HG02610 (cell line): ENCODE measurements around the gene FAIM.
A peak's percentile ranks its signal among the peaks of the same experiment; 100 is the strongest.
"Not testable (repeated sequence)": the region's sequence is repeated elsewhere in the genome, so short reads cannot be mapped to it uniquely, and the experiment has no call there.

ENCODE experiments used
- ATAC-seq: cut with Tn5 transposase; IDR thresholded peaks from one replicate; pipeline ENCODE4 v1.9.1; 2021; ENCODE audit warnings: mild to moderate bottlenecking, moderate library complexity; ENCODE audit not compliant: unreplicated experiment

Gene FAIM, protein sequence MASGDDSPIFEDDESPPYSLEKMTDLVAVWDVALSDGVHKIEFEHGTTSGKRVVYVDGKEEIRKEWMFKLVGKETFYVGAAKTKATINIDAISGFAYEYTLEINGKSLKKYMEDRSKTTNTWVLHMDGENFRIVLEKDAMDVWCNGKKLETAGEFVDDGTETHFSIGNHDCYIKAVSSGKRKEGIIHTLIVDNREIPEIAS

DNA sequence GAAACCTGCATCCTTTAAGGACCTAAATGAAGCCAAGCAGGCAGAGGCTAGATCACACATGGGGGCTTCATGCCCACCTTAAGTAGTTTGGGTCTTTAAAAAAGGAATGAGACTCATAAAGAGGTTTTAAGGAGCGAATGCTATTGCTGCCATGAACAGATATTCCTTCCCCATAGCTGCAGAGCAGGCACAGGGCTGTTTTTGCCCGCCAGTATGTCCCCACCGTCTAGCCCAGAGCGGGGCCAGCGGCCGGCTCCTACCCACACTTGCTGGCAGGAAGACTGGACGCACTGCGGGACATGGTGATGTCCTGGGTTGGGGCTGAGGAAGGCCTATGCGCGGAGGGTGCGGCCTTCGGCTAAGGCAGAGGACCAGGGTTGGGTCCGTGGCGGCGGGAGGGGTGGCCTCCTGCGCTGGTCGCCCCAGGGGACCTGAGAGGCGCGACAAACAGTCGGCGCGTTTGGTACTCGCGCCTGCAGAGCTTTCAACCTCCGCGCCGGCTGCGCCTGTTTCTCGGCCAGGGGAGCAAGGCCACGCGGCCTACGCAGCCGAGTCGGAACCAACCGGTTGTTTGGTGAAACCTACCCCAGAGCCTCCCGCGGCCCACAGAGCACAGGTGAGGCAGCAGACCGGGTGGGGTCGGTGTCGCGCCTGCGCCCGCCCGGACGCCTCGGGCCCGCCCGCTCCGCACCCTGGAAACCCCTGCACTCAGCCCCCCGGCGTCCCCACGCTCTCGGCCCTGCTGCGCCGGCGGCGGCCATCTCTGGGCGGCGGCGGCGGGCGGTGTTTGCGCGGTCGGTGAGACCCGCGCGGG is at the start of gene FAIM:
TSS of gene FAIM (plus strand) at position 450 of the 814 bp plus-strand sequence. CDS start 10,956 bp downstream, outside the sequence.
- ATAC-seq = peak; percentile 67

DNA sequence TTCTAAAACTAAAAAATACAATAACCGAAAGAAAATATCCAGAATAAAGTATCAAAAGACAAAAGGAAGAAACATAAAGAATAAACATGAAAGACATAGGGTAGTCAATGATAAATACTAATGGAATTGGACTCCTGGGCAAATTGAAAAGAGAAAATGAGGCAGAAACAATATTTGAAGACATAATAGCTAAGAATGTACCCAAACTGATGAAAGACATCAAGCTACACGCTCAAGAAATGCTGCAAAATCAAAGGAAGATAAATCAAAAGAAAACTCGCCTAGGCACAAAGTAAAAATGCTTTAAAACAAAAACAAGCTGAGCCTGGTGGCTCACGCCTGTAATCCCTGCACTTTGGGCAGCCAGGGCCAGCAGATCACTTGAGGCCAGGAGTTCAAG is 49.4 kb upstream of the FAIM start:
- ATAC-seq = no peak

- ATAC-seq = no peak
Measured at GRCh38 chr3:138560501-138560900, 48.1 kb upstream of the FAIM start.

GRCh38 chr3:138562902-138563301 is 45.7 kb upstream of the FAIM start:
- ATAC-seq = not testable (repeated sequence)

DNA sequence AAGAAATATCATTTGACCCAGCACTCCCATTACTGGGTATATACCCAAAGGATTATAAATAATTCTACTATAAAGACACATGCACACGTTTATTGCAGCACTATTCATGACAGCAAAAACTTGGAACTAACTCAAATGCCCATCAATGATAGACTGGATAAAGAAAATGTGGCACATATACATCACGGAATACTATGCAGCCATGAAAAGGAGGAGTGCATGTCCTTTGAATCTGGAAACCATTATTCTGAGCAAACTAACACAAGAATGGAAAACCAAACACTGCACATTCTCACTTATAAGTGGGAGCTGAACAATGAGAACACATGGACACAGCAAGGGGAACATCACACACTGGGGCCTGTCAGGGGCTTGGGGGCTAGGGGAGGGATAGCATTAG is 42.3 kb upstream of the FAIM start:
- not testable (repeated sequence) for ATAC-seq

DNA sequence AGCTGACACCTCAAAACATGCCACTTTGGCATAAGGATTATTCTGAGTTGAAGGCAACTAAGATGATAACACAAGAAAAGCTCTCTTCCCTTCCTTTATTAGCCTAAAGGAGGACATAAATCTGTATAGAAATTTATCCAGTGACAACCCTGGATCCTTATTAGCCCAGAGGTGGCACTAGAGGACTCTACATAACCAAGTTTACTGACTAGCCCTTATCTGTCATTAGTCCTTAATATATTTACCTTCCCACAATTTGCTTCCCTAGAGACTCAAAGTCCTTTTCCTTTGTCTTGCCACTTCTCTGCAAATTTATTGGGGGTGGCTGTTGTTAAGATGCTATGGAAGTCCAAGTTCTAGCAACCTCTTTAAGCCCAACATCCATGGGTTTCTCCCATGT is 41.2 kb upstream of the FAIM start:
- ATAC-seq = no peak

DNA sequence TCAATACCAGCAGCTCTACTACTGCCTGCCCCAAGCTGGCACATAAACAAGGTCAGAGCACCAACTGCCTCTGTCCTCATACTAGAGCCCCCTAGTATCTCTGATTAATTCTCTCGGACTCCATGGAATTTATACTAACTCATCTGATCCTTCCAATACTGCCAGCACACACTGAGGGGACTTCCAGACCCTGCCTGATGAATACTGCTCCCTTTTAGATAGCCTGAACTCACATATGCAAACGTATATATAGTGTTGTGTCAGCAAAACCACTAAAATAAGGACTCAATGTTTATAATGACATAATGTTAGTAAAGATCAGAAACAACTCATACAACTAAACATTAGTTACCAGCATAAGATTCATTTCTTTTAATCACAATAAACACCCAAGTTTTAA is 39.5 kb upstream of the FAIM start:
- no peak for ATAC-seq

GRCh38 chr3:138569624-138570023 is 38.9 kb upstream of the FAIM start:
- ATAC-seq = not testable (repeated sequence)

DNA sequence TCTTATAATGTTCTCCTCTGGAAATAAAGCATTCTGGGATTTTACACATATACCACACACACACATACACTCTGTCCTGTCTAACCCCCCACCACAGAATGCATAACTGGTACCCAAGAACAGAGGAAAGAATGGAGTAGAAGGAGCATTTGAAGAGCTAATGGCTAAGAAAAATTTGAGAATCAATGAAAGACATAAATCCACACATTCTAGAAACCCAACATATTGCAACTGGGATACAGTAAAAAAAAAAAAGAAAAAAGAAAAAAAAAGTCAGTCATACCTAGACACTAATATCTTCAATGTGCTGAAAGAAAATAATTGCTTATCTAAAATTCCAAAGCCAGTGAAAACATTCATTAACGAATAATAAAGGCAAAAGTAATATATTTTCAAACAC is 35.4 kb upstream of the FAIM start:
- ATAC-seq = no peak

DNA sequence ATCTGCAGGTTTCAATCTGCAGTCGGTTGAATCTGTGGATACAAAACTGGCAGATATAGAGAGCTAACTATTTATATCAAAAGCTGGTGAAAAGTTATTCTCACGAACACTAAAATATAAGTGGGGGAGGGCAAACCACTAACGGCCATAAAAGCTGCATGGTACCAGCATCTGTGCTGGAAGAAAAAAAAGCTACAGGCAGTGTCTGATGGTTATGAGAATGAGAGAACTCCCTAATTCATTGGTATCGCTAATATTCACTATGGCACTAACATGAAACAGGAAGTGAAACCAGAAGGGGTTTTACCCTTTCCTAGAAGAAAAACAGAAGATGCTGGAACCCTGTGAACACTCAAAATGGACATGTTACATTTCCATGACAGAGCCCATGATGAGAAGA is 30.4 kb upstream of the FAIM start:
- peak; percentile 79 for ATAC-seq

DNA sequence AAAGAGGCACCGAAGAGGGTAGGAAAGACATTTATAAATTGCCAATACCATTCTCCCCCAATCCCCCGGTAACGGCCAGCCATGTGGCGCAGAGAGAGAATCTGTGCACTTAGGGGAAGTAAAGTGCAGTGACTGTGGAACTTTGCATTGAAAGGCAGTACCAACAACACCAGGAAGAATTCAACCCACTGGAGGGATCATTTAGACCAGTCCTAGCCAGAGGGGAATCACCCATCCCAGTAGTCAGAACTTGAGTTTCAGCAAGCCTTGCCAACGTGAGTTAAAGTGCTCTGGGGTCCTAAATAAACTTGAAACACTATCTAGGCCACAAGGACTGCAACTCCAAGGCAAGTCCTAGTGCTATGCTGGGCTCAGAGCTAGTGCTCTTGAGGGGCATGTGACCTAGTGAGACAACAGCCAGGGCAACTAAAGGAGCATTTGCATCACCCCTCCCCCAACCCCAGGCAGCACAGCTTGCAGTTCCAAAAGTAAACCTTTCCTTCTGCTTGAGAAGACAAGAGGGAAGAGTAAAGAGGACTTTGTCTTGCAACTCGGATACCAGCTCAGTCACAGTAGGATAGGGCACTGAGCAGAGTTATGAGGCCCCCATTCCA is 29.5 kb upstream of the FAIM start:
- no peak for ATAC-seq

DNA sequence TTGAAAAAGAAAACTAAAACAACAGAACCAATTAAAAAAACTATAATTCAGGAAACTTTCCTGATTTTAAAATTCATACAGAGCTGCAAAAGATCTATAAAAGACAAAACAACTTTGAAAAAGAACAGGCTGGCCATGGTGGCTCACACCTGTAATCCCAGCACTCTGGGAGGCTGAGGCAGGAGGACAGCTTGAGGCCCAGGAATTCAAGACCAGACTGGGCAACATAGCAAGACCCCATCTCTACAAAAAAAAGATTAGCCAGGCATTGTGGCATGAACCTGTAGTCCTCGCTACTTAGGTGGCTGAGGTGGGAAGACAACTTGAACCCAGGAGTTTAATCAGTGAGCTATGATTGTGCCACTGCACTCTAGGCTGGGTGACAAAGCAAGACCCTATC is 21.2 kb upstream of the FAIM start:
- no peak for ATAC-seq

DNA sequence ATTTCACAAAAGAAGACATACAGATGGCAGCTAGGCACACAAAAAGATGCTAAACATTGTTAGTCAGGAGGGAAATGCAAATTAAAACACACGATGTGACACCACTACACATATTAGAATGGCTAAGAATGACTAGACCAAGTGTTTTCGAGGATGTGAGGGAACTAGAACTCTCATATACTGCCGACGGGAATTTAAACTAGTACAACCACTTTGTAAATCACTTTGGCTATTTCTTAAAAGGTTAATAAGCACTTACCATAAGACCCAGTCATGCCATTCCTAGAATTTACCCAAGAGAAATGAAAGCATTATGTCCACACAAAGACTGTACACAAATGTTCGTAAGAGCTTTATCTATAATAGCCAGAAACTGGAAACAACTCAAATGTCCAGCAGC is 20.1 kb upstream of the FAIM start:
- ATAC-seq = no peak

DNA sequence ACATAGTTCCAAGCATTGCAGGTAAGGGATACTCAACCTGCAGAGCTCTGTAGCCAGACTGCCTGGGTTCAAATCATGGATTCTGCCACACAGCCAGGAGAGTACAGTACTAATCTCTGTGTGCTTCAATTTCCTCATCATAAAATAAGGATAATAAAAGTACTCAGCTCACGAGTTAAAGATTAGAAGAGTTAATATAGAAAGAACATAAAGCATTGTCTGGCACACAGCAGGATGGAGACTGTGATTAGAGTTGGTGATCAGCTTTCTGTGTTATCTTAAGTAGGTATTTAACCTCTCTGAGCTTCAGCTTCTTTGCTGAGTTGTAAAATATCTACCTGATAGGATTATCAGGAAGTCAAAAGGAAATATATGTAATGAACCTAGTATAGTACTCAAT is 17.2 kb upstream of the FAIM start:
- no peak for ATAC-seq

DNA sequence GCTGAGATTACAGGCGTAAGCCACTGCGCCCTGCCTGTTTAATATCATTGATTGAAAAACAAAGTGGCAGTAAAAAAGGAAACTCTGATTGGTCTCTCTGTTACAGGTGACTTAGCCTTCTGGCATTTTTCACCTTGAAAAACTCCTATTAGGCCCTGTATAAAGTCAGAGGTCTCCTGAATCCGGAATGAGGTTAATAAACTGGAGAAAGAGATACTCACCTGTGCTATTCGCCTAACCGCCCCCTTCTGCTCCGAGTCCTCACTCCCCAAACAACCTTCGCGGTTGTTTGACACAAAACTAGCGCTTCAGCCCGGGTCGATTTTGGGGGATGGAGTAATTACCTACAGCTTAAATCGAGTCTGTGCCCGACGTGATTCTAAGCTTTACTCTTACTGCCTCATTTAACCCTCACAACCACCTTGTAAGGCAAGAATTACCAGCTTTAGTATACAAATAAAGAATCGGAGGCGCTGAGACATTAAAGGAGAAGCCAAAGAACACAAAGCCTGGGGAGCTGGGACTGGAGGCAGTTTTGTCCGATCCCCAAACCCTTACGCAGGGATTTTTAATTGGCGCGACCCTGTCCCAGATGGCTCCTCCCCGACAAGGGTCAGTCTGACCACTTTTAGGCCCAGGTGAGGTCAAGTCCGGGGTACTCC is 15.0 kb upstream of the FAIM start:
- no peak for ATAC-seq

DNA sequence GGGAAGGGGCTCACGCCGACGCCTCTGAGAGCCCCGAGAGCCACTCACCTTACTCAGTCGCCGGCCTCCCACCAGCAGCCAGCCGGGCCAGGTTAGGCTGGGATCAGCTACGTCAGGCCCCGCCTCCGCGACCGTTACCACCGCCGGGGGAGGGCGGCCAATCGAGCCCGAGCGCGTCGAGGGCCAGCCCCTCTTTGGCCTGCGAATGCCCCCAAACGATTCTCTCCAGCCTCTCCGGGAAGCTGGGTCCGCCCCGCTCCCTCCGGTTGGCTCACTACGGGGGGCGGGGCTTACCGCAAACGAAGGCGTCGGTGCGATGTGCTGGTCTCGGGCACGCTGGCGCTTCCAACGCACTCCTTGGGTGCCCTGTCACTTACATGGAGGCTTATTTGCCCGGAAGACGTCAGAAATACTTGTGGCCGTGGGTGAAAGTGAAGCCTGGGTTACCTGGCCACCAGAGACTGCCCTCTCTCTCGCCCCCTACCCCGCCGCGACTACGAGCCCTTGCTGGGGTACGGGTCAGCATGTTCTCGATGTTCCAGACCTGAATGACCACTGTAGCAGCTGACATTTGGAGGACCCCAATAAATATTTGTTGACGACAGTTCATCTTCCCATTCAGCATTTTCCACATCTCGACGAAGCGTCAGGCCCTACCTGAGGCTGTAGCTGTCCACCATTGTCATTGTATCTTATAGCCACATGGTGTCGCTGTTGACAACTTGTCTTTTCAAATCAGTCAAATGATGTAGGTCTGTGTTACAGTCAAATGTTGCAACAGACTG is 14.2 kb upstream of the FAIM start, which contains the start of gene CEP70:
TSS of gene CEP70 (minus strand) at position 111 of the 785 bp plus-strand sequence. CDS start 21,333 bp downstream, outside the sequence.
- ATAC-seq = peak; percentile 89

- no peak for ATAC-seq
Measured at GRCh38 chr3:138594935-138595610, 13.5 kb upstream of the FAIM start.

DNA sequence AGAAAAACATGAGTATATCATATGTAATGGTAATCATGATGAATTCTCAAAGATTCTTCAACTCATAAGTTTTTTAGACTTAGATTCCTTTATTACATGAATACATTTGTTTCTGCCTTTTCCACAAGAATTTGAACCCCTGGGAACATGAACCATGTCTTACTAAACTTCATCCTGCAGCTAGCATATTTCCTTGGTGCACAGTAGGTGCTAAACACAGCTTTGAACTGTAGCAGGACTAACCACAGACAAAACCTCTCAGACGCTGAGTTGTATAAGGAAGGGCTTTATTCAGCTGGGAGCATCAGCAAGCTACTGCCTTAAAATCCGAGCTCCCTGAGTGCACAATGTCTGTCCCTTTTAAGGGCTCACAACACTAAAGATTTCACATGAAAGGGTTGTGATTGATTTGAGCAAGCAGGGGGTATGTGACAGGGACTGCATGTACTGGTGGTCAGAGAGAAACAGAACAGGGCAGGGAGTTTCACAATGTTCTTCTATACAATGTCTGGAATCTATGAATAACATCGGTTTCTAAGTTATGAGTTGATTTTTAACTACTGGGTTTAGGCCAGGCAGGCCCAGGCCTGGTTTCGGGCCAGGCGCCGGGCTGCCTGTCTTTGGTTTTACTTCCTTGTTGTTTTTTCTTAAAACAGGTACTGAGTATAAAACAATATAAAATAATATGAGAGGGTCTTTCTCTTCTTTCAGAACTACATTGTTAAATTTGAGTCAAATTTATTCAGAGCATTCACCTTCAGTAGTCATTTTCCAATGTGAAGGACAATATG is 11.2 kb upstream of the FAIM start:
- not testable (repeated sequence) for ATAC-seq

GRCh38 chr3:138598534-138598933 is 10.0 kb upstream of the FAIM start:
- no peak for ATAC-seq
